ENCODE results near the gene CNOT3.
"Not testable (repeated sequence)": the region's sequence is repeated elsewhere in the genome, so short reads cannot be mapped to it uniquely, and the experiment has no call there.

Gene CNOT3

GRCh38 chr19:54191011-54191810 is 53.6 kb downstream of the CNOT3 start, which contains the start of gene TSEN34:
Gene TSEN34, plus strand, starts transcription at chr19:54191308. Its CDS starts 57 bp downstream, at chr19:54191365.
- H3K9me3 ChIP-seq (ENCODE audit: control insufficient read depth in 2 of 2, low read length in 2 of 2), result no peaks in the 10 kb centered on the region
- peak within 1 kb of the TSS; percentile 100 for H3K27ac ChIP-seq (ENCODE audit: low read depth in 2 of 2, low read length in 2 of 2)
- H3K9ac ChIP-seq (ENCODE audit: low read depth in 1 of 2, low read length in 2 of 2), result peak within 1 kb of the TSS; percentile 94 to 98
- H3K4me1 ChIP-seq (ENCODE audit: control insufficient read depth in 2 of 2, insufficient read depth in 2 of 2, low read length in 2 of 2), result peaks cover 32 to 38% of the 10 kb centered on the region in 2 donors
- peak within 1 kb of the TSS; percentile 77 to 91 for H3K4me3 ChIP-seq (ENCODE audit: low read length in 2 of 2)
- no peaks in the 10 kb centered on the region for H3K27me3 ChIP-seq (ENCODE audit: control insufficient read depth in 2 of 2, insufficient read depth in 2 of 2, low read length in 2 of 2)
- peaks cover 12 to 22% of the 10 kb centered on the region in 2 donors for H3K36me3 ChIP-seq (ENCODE audit: control insufficient read depth in 2 of 2, insufficient read depth in 2 of 2, low read length in 2 of 2)

DNA sequence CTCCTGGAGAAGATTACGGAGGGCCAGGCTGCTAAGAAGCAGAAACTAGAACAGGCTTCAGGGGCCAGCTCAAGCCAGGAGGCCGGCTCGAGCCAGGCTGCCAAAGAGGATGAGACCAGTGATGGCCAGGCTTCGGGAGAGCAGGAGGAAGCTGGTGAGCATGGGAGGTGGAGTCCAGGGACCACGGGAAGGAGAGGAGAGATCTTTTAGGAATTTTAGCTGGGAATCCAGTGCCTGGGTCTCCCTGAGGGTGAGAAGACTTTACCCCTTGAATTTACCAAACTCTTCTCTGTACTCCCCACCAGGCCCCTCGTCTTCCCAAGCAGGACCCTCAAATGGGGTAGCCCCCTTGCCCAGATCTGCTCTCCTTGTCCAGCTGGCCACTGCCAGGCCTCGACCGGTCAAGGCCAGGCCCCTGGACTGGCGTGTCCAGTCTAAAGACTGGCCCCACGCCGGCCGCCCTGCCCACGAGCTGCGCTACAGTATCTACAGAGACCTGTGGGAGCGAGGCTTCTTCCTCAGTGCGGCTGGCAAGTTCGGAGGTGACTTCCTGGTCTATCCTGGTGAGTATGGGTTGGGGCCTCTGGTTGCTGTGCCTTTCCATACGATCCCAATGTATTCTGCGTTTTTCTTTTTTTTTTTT is 54.4 kb downstream of the CNOT3 start:
- Histone ChIP-seq H3K27ac (ENCODE audit: low read depth in 2 of 2, low read length in 2 of 2) (peak overlapping the region; percentile 100), H3K9ac (ENCODE audit: low read depth in 1 of 2, low read length in 2 of 2) (peak overlapping the region; percentile 94 to 98), H3K4me3 (ENCODE audit: low read length in 2 of 2) (peak overlapping the region; percentile 77 to 81), H3K27me3 (ENCODE audit: control insufficient read depth in 2 of 2, insufficient read depth in 2 of 2, low read length in 2 of 2) (no peaks in the 10 kb centered on the region), H3K4me1 (ENCODE audit: control insufficient read depth in 2 of 2, insufficient read depth in 2 of 2, low read length in 2 of 2) (peaks cover 25 to 31% of the 10 kb centered on the region in 2 donors), H3K36me3 (ENCODE audit: control insufficient read depth in 2 of 2, insufficient read depth in 2 of 2, low read length in 2 of 2) (peaks cover 12 to 20% of the 10 kb centered on the region in 2 donors), H3K9me3 (ENCODE audit: control insufficient read depth in 2 of 2, low read length in 2 of 2) (no peaks in the 10 kb centered on the region)

DNA sequence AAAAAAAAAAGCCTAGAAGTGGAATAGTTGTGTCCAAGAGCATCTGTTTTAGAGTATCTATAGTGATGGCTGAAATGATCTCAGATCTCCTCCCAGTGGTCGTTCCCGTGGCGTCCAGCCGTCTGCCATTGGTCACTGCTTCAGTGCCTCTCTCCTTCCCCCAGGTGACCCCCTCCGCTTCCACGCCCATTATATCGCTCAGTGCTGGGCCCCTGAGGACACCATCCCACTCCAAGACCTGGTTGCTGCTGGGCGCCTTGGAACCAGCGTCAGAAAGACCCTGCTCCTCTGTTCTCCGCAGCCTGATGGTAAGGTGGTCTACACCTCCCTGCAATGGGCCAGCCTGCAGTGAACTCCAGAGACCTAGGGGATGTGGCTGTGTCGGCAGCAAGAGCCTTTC is 55.4 kb downstream of the CNOT3 start:
- Histone ChIP-seq H3K9ac (ENCODE audit: low read depth in 1 of 2, low read length in 2 of 2) (no peak overlapping the region), H3K27me3 (ENCODE audit: control insufficient read depth in 2 of 2, insufficient read depth in 2 of 2, low read length in 2 of 2) (no peaks in the 10 kb centered on the region), H3K27ac (ENCODE audit: low read depth in 2 of 2, low read length in 2 of 2) (no peak overlapping the region), H3K36me3 (ENCODE audit: control insufficient read depth in 2 of 2, insufficient read depth in 2 of 2, low read length in 2 of 2) (peaks cover 12 to 20% of the 10 kb centered on the region in 2 donors), H3K4me3 (ENCODE audit: low read length in 2 of 2) (no peak overlapping the region), H3K4me1 (ENCODE audit: control insufficient read depth in 2 of 2, insufficient read depth in 2 of 2, low read length in 2 of 2) (peaks cover 19 to 20% of the 10 kb centered on the region in 2 donors), H3K9me3 (ENCODE audit: control insufficient read depth in 2 of 2, low read length in 2 of 2) (no peaks in the 10 kb centered on the region)

DNA sequence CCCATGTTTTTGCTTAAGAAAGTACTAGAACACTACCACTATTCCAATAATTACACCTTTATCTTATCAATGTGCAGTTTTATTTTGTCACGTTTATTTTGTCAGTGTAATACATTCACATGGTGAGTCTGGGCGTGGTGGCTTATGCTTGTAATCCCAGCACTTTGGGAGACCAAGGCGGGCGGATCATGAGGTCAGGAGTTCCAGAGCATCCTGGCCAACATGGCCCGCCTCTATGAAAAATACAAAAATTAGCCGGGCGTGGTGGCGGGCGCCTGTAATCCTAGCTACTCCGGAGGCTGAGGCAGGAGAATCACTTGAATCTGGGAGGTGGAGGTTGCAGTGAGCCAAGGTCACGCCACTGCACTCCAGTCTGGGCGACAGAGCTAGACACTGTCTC is 56.9 kb downstream of the CNOT3 start:
- H3K27me3 ChIP-seq (ENCODE audit: control insufficient read depth in 2 of 2, insufficient read depth in 2 of 2, low read length in 2 of 2); H3K9me3 ChIP-seq (ENCODE audit: control insufficient read depth in 2 of 2, low read length in 2 of 2); H3K9ac ChIP-seq (ENCODE audit: low read depth in 1 of 2, low read length in 2 of 2); H3K27ac ChIP-seq (ENCODE audit: low read depth in 2 of 2, low read length in 2 of 2); H3K4me3 ChIP-seq (ENCODE audit: low read length in 2 of 2): not testable (repeated sequence)
- Histone ChIP-seq H3K36me3 (ENCODE audit: control insufficient read depth in 2 of 2, insufficient read depth in 2 of 2, low read length in 2 of 2) (peaks cover 12 to 20% of the 10 kb centered on the region in 2 donors), H3K4me1 (ENCODE audit: control insufficient read depth in 2 of 2, insufficient read depth in 2 of 2, low read length in 2 of 2) (peaks cover 10 to 12% of the 10 kb centered on the region in 2 donors)

GRCh38 chr19:54196536-54196935 is 59.0 kb downstream of the CNOT3 start:
- Histone ChIP-seq H3K9ac (ENCODE audit: low read depth in 1 of 2, low read length in 2 of 2) (no peak overlapping the region), H3K4me1 (ENCODE audit: control insufficient read depth in 2 of 2, insufficient read depth in 2 of 2, low read length in 2 of 2) (peaks cover 10 to 14% of the 10 kb centered on the region in 2 donors)

DNA sequence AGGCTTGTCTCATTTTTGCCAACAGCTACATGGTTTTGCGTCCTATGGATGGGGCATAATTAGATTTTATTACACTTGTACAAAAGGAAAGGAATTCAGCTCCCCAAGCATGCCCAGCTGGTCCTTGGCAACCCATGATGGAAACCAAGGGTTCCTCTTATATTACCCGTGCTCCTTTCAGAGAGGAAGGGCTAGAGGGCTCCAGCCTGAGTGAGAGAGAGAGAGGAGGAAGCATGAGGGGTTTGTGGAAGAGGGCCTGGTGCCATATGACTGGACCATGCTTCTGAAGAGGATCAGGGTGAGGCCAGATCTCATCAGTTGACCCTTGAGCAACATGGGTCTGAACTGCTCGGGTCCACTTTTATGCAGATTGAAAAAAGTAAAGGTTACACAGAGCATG is 59.6 kb downstream of the CNOT3 start:
- Histone ChIP-seq H3K4me3 (ENCODE audit: low read length in 2 of 2) (no peak overlapping the region), H3K36me3 (ENCODE audit: control insufficient read depth in 2 of 2, insufficient read depth in 2 of 2, low read length in 2 of 2) (peaks cover 12 to 29% of the 10 kb centered on the region in 2 donors)

More at GRCh38 chr19:54196536-54196935, 59.0 kb downstream of the CNOT3 start:
- H3K4me3 ChIP-seq (ENCODE audit: low read length in 2 of 2), result no peak overlapping the region
- peaks cover 12 to 24% of the 10 kb centered on the region in 2 donors for H3K36me3 ChIP-seq (ENCODE audit: control insufficient read depth in 2 of 2, insufficient read depth in 2 of 2, low read length in 2 of 2)
- no peaks in the 10 kb centered on the region for H3K9me3 ChIP-seq (ENCODE audit: control insufficient read depth in 2 of 2, low read length in 2 of 2)
- no peaks in the 10 kb centered on the region for H3K27me3 ChIP-seq (ENCODE audit: control insufficient read depth in 2 of 2, insufficient read depth in 2 of 2, low read length in 2 of 2)
- H3K27ac ChIP-seq (ENCODE audit: low read depth in 2 of 2, low read length in 2 of 2), result no peak overlapping the region

GRCh38 chr19:54199401-54199800 is 61.8 kb downstream of the CNOT3 start:
- Histone ChIP-seq H3K4me1 (ENCODE audit: control insufficient read depth in 2 of 2, insufficient read depth in 2 of 2, low read length in 2 of 2) (peaks cover 21 to 23% of the 10 kb centered on the region in 2 donors), H3K9ac (ENCODE audit: low read depth in 1 of 2, low read length in 2 of 2) (no peak overlapping the region), H3K4me3 (ENCODE audit: low read length in 2 of 2) (no peak overlapping the region), H3K27ac (ENCODE audit: low read depth in 2 of 2, low read length in 2 of 2) (no peak overlapping the region), H3K36me3 (ENCODE audit: control insufficient read depth in 2 of 2, insufficient read depth in 2 of 2, low read length in 2 of 2) (peaks cover 12 to 30% of the 10 kb centered on the region in 2 donors), H3K27me3 (ENCODE audit: control insufficient read depth in 2 of 2, insufficient read depth in 2 of 2, low read length in 2 of 2) (no peaks in the 10 kb centered on the region), H3K9me3 (ENCODE audit: control insufficient read depth in 2 of 2, low read length in 2 of 2) (no peaks in the 10 kb centered on the region)

More for the DNA sequence above, 59.6 kb downstream of the CNOT3 start:
- no peaks in the 10 kb centered on the region for H3K27me3 ChIP-seq (ENCODE audit: control insufficient read depth in 2 of 2, insufficient read depth in 2 of 2, low read length in 2 of 2)
- peaks cover 10 to 14% of the 10 kb centered on the region in 2 donors for H3K4me1 ChIP-seq (ENCODE audit: control insufficient read depth in 2 of 2, insufficient read depth in 2 of 2, low read length in 2 of 2)
- no peak overlapping the region for H3K27ac ChIP-seq (ENCODE audit: low read depth in 2 of 2, low read length in 2 of 2)
- H3K9ac ChIP-seq (ENCODE audit: low read depth in 1 of 2, low read length in 2 of 2), result no peak overlapping the region
- no peaks in the 10 kb centered on the region for H3K9me3 ChIP-seq (ENCODE audit: control insufficient read depth in 2 of 2, low read length in 2 of 2)

- Histone ChIP-seq H3K27ac (ENCODE audit: low read depth in 2 of 2, low read length in 2 of 2) (peak overlapping the region; percentile 96 to 97), H3K36me3 (ENCODE audit: control insufficient read depth in 2 of 2, insufficient read depth in 2 of 2, low read length in 2 of 2) (peaks cover 24 to 46% of the 10 kb centered on the region in 2 donors), H3K4me3 (ENCODE audit: low read length in 2 of 2) (peak overlapping the region; percentile 92), H3K9ac (ENCODE audit: low read depth in 1 of 2, low read length in 2 of 2) (peak overlapping the region; percentile 85 to 95), H3K9me3 (ENCODE audit: control insufficient read depth in 2 of 2, low read length in 2 of 2) (no peaks in the 10 kb centered on the region), H3K27me3 (ENCODE audit: control insufficient read depth in 2 of 2, insufficient read depth in 2 of 2, low read length in 2 of 2) (no peaks in the 10 kb centered on the region), H3K4me1 (ENCODE audit: control insufficient read depth in 2 of 2, insufficient read depth in 2 of 2, low read length in 2 of 2) (peaks cover 26 to 33% of the 10 kb centered on the region in 2 donors)
Measured at GRCh38 chr19:54201172-54201701, 63.7 kb downstream of the CNOT3 start.

DNA sequence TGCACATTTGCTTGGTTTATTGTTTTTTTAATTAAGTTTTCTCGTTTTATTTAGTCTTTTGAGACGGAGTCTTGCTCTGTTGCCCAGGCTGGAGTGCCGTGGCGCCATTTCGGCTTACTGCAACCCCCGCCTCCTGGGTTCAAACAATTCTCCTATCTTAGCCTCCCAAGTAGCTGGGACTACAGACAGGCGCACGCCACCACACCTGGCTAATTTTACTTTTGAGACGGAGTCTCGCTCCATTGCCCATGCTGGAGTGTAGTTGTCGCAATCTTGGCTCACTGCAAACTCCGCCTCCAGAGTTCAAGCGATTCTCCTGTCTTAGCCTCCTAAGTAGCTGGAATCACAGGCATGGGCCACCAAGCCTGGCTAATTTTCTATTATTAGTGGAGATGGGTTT is 64.4 kb downstream of the CNOT3 start:
- Histone ChIP-seq H3K36me3 (ENCODE audit: control insufficient read depth in 2 of 2, insufficient read depth in 2 of 2, low read length in 2 of 2) (peaks cover 31 to 53% of the 10 kb centered on the region in 2 donors), H3K4me3 (ENCODE audit: low read length in 2 of 2) (peak overlapping the region; percentile 92), H3K9ac (ENCODE audit: low read depth in 1 of 2, low read length in 2 of 2) (peak overlapping the region; percentile 85 to 95), H3K9me3 (ENCODE audit: control insufficient read depth in 2 of 2, low read length in 2 of 2) (no peaks in the 10 kb centered on the region), H3K27me3 (ENCODE audit: control insufficient read depth in 2 of 2, insufficient read depth in 2 of 2, low read length in 2 of 2) (no peaks in the 10 kb centered on the region), H3K27ac (ENCODE audit: low read depth in 2 of 2, low read length in 2 of 2) (no peak overlapping the region), H3K4me1 (ENCODE audit: control insufficient read depth in 2 of 2, insufficient read depth in 2 of 2, low read length in 2 of 2) (peaks cover 28 to 40% of the 10 kb centered on the region in 2 donors)

DNA sequence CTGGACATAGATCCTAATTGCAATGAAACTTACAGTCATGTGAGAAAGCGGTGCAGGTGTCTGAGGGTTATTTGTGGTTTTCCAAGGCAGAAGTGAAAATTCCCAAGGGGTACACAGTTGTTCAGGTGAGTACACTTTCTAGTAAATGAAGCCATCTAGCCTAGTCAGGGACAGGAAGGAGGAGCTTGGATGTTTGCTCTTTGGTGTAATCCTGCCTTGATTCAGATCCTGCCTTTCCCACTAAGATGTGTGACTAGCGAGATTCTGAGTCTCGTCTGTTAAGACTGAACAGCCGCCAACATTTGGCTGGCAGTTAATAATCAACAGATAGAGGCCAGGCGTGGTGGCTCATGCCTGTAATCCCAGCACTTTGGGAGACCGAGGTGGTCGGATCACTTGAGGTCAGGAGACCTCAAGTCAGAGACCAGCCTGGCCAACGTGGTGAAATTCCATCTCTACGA is 65.6 kb downstream of the CNOT3 start:
- H3K4me3 ChIP-seq (ENCODE audit: low read length in 2 of 2), result peak overlapping the region in 1 of 2 donors; percentile 92
- H3K36me3 ChIP-seq (ENCODE audit: control insufficient read depth in 2 of 2, insufficient read depth in 2 of 2, low read length in 2 of 2), result peaks cover 38 to 63% of the 10 kb centered on the region in 2 donors
- H3K27ac ChIP-seq (ENCODE audit: low read depth in 2 of 2, low read length in 2 of 2), result no peak overlapping the region
- no peaks in the 10 kb centered on the region for H3K9me3 ChIP-seq (ENCODE audit: control insufficient read depth in 2 of 2, low read length in 2 of 2)
- peaks cover 30 to 50% of the 10 kb centered on the region in 2 donors for H3K4me1 ChIP-seq (ENCODE audit: control insufficient read depth in 2 of 2, insufficient read depth in 2 of 2, low read length in 2 of 2)
- no peaks in the 10 kb centered on the region for H3K27me3 ChIP-seq (ENCODE audit: control insufficient read depth in 2 of 2, insufficient read depth in 2 of 2, low read length in 2 of 2)
- peak overlapping the region; percentile 14 to 23 for H3K9ac ChIP-seq (ENCODE audit: low read depth in 1 of 2, low read length in 2 of 2)
